Retinal pigment epithelial cell (primary cell): Measurements from ENCODE around the gene EFTUD2.

Source experiments
- DNase-seq: peaks from one replicate; pipeline ENCODE4 v3.0.0-alpha.2; 2010; ENCODE audit warnings: low read depth
- H3K4me3 ChIP-seq: 2 replicates; pipeline ENCODE4 v1.5.1; 2011; ENCODE audit warnings: mild to moderate bottlenecking, low read length, control low read depth, moderate library complexity
- CTCF ChIP-seq: conservative IDR thresholded peaks from 2 replicates; pipeline ENCODE4 v1.5.1; 2011; ENCODE audit warnings: low read depth, low read length, control low read depth, inconsistent platforms

The EFTUD2 gene

GRCh38 chr17:44878627-44879221 is 20.5 kb downstream of the EFTUD2 start:
- TF ChIP-seq CTCF, result peak; percentile 69
- no peak for DNase-seq
- no peak overlapping the region for H3K4me3 ChIP-seq

DNA sequence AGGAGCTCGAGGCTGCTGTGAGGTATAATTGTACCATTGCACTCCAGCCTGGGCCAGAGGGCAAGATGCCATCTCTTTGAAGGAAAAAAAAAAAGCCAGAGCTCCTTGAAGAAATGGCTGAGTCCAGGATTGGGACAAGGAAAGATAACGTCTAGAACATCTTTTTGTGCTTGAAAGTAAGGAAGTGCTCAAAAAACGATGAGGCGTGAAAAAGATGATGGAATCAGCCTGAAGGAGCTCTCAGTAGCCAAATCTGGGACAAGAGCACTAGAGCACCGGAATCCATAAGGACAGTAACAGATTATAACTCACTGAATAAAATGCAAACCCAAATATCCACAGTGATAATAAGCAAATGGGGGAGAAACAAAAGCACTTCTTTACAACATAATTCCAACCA is 22.1 kb downstream of the EFTUD2 start:
- DNase-seq, result no peak
- no peak overlapping the region for H3K4me3 ChIP-seq
- TF ChIP-seq CTCF, result no peak

DNA sequence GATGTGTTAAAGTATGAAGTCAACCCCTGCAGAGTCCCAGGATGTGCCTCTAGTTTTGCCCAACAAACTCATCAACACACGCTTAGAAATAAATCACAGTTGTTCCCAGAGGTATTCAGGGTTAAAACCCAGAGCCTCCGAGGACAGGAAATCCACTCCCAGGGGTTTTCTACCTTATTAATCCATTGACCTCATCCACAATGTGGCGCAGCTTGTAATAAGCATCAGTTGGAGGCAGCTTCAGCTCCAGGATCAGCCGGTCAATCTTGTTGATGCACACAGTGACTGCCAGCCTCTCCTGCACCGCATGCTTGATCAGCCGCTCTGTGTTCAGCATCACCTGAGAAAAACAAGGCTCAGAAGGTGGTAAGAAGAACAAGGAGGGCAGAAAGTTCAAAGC is 23.5 kb downstream of the EFTUD2 start:
- no peak for DNase-seq
- TF ChIP-seq CTCF, result no peak

DNA sequence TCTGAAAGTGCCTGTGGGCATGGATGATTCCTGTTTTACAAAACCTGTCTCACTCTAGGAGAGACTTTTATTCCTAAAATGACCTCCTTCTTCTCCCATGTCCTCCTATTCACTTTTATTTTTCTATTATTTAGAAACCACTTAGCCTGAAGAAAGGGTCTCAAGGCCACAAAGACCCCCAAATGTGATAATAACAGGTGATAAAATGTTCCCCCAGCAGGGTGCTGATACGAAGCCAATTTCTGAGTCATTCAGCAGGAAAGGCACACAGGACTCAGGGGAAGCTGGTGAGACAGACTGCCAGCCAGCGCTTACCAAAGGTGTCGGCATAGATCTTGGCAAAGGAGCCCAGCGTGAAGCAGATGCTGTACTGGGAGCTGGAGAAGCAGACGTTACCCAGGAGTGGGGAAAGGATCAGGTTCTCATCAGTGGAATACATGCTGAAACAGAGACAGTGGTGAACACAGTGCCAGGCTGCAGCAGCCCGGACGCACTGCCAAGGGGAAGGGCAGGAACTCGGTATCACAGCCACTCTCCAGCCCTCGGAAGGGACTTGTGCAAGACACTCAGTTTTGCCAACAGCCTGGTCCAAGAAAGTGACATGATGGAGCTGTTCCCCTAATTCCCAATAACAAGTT is 27.0 kb downstream of the EFTUD2 start:
- DNase-seq, result no peak
- no peak overlapping the region for H3K4me3 ChIP-seq
- TF ChIP-seq CTCF, result no peak

More for the DNA sequence above, 23.5 kb downstream of the EFTUD2 start:
- no peak overlapping the region for H3K4me3 ChIP-seq

DNA sequence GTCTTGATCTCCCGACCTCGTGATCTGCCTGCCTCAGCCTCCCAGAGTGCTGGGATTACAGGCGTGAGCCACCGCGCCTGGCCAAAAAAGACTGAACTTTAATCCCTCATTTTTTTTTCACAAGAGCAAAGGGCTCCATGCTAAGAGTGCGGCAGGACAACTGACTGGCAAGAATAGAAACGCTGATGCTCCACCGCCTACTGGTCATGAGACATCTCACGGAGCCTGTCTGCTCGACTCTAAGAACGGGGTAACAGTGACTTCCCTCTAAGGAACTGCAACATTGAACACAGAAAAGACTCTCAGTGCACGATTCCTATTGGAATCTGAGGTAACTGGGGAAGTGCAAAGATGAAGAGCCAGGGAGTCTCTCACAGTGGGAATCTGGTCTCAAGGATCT is 27.7 kb downstream of the EFTUD2 start:
- no peak for DNase-seq
- no peak overlapping the region for H3K4me3 ChIP-seq
- no peak for TF ChIP-seq CTCF

DNA sequence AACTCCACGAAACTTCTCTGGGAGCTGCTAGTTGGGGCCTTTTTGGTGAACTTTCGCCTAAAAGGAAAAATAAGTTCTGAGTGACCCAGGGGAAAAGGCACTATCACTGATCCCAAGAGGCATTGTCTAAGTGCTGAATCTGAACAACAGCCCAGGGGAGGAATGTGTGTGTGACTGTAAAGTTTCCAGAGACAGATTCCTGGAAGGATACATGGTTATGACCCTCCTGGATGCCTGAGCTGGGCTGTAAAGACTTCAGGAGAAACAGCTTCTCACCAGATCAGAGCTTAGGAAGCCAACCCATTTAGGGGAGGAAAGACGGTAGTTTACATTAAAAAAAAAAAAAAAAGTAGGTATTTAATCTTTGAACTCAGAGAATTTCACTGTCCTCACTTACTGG is 31.4 kb downstream of the EFTUD2 start:
- no peak for DNase-seq
- no peak overlapping the region for H3K4me3 ChIP-seq
- no peak for TF ChIP-seq CTCF

DNA sequence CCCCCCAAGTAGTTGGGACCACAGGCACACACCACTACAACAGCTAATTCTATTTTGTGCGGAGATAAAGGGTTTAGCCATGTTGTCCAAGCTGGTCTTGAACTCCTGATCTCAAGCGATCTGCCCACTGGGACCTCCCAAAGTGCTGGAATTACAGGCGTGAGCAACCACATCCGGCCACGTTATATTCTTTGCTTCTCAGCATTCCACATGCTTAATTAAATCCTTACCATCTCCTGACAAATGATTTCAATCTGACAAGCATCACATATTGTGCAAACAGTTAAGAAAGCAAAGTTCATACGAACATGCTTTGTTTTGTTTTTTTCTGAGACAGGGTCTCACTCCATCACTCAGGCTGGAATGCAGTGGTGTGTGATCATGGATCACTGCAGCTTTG is 33.3 kb downstream of the EFTUD2 start:
- no peak for DNase-seq
- H3K4me3 ChIP-seq, result no peak overlapping the region
- no peak for TF ChIP-seq CTCF
